Ectodermal cell (in vitro differentiated cells): ENCODE measurements around the gene PARN.
"Not testable (repeated sequence)": the region's sequence is repeated elsewhere in the genome, so short reads cannot be mapped to it uniquely, and the experiment has no call there.

Source experiments
- H3K27ac ChIP-seq: 2 replicates; pipeline ENCODE4 v1.7.0; 2013; ENCODE audit warnings: mild to moderate bottlenecking, low read depth, low read length; ENCODE audit not compliant: insufficient read depth, poor library complexity, severe bottlenecking
- H3K27me3 ChIP-seq: 2 replicates; pipeline ENCODE4 v1.7.0; 2013; ENCODE audit warnings: mild to moderate bottlenecking, low read length; ENCODE audit not compliant: insufficient read depth, control insufficient read depth, poor library complexity, severe bottlenecking
- H3K36me3 ChIP-seq: one replicate; pipeline ENCODE4 v1.7.0; 2013; ENCODE audit warnings: low read length; ENCODE audit not compliant: control insufficient read depth, insufficient read depth
- H3K4me1 ChIP-seq: one replicate; pipeline ENCODE4 v1.7.0; 2013; ENCODE audit warnings: low read length; ENCODE audit not compliant: control insufficient read depth, insufficient read depth
- H3K4me3 ChIP-seq: 2 replicates; pipeline ENCODE4 v1.7.0; 2013; ENCODE audit warnings: low read depth, low read length, control low read depth; ENCODE audit not compliant: insufficient read depth
- H3K9me3 ChIP-seq: 2 replicates; pipeline ENCODE4 v1.7.0; 2013; ENCODE audit warnings: mild to moderate bottlenecking, low read length, moderate library complexity; ENCODE audit not compliant: control insufficient read depth
- WGBS, 2 experiments: methylation state at CpG; one replicate each; pipeline ENCODE4 v1.1.7; 2013; ENCODE audit warnings: missing lambda C conversion rate in 2 of 2; 5-methylcytosine and 5-hydroxymethylcytosine counted together

PARN gene

GRCh38 chr16:14560523-14560922 is 69.5 kb downstream of the PARN start:
- Histone ChIP-seq H3K4me3 (no peak overlapping the region), H3K36me3 (no peaks in the 10 kb centered on the region), H3K27ac (no peak overlapping the region), H3K9me3 (no peaks in the 10 kb centered on the region), H3K27me3 (no peaks in the 10 kb centered on the region), H3K4me1 (no peaks in the 10 kb centered on the region)
- WGBS, 2 experiments, result 94 to 95% methylated on average over 7 of the region's 7 CpGs

GRCh38 chr16:14559809-14560241 is 70.2 kb downstream of the PARN start:
- Histone ChIP-seq H3K27ac (no peak overlapping the region), H3K27me3 (no peaks in the 10 kb centered on the region), H3K4me3 (no peak overlapping the region), H3K4me1 (no peaks in the 10 kb centered on the region), H3K36me3 (no peaks in the 10 kb centered on the region), H3K9me3 (no peaks in the 10 kb centered on the region)
- 92 to 94% methylated on average over 8 of the region's 8 CpGs for WGBS, 2 experiments

- H3K27ac ChIP-seq, result no peak overlapping the region
- H3K9me3 ChIP-seq, result no peaks in the 10 kb centered on the region
- no peaks in the 10 kb centered on the region for H3K4me1 ChIP-seq
- WGBS, 2 experiments, result 84 to 93% methylated on average over 2 to 3 of the region's 4 CpGs
- no peak overlapping the region for H3K4me3 ChIP-seq
- no peaks in the 10 kb centered on the region for H3K27me3 ChIP-seq
- H3K36me3 ChIP-seq, result no peaks in the 10 kb centered on the region
These were observed 76.6 kb downstream of the PARN start for GRCh38 chr16:14553447-14553846.

- no peaks in the 10 kb centered on the region for H3K27me3 ChIP-seq
- H3K36me3 ChIP-seq, result no peaks in the 10 kb centered on the region
- H3K4me1 ChIP-seq, result no peaks in the 10 kb centered on the region
- H3K27ac ChIP-seq, result no peak overlapping the region
- no peak overlapping the region for H3K4me3 ChIP-seq
- H3K9me3 ChIP-seq, result no peaks in the 10 kb centered on the region
- WGBS, 2 experiments, result 89 to 93% methylated on average over 5 of the region's 5 CpGs
These were observed 80.3 kb downstream of the PARN start for GRCh38 chr16:14549789-14550153.

- 86% methylated on average over 3 of the region's 3 CpGs for WGBS, 2 experiments
- no peak overlapping the region for H3K27ac ChIP-seq
- H3K9me3 ChIP-seq, result no peaks in the 10 kb centered on the region
- H3K36me3 ChIP-seq, result no peaks in the 10 kb centered on the region
- no peaks in the 10 kb centered on the region for H3K4me1 ChIP-seq
- no peak overlapping the region for H3K4me3 ChIP-seq
- no peaks in the 10 kb centered on the region for H3K27me3 ChIP-seq
These were observed 80.9 kb downstream of the PARN start for GRCh38 chr16:14548933-14549788.

GRCh38 chr16:14545346-14545884 is 84.6 kb downstream of the PARN start:
- no peaks in the 10 kb centered on the region for H3K36me3 ChIP-seq
- H3K9me3 ChIP-seq, result no peaks in the 10 kb centered on the region
- H3K27ac ChIP-seq, result no peak overlapping the region
- WGBS, 2 experiments, result 93 to 99% methylated on average over 3 to 6 of the region's 7 CpGs
- H3K4me3 ChIP-seq, result no peak overlapping the region
- H3K27me3 ChIP-seq, result no peaks in the 10 kb centered on the region
- H3K4me1 ChIP-seq, result no peaks in the 10 kb centered on the region

- not testable (repeated sequence) for H3K27me3 ChIP-seq, H3K9me3 ChIP-seq, H3K27ac ChIP-seq, H3K36me3 ChIP-seq, H3K4me1 ChIP-seq, H3K4me3 ChIP-seq
- WGBS, 2 experiments, result 90 to 99% methylated on average over 4 of the region's 4 CpGs
These were observed 85.2 kb downstream of the PARN start for GRCh38 chr16:14544846-14545245.

GRCh38 chr16:14539631-14540030 is 90.4 kb downstream of the PARN start:
- Histone ChIP-seq H3K36me3 (no peaks in the 10 kb centered on the region), H3K9me3 (no peaks in the 10 kb centered on the region), H3K4me3 (no peak overlapping the region), H3K27me3 (no peaks in the 10 kb centered on the region), H3K4me1 (no peaks in the 10 kb centered on the region), H3K27ac (no peak overlapping the region)
- WGBS, 2 experiments, result 96 to 100% methylated on average over 2 of the region's 2 CpGs

GRCh38 chr16:14539156-14539555 is 90.9 kb downstream of the PARN start:
- H3K36me3 ChIP-seq, result no peaks in the 10 kb centered on the region
- no peaks in the 10 kb centered on the region for H3K9me3 ChIP-seq
- no peak overlapping the region for H3K4me3 ChIP-seq
- no peak overlapping the region for H3K27ac ChIP-seq
- WGBS, 2 experiments, result 79 to 93% methylated on average over 5 of the region's 5 CpGs
- H3K27me3 ChIP-seq, result no peaks in the 10 kb centered on the region
- H3K4me1 ChIP-seq, result no peaks in the 10 kb centered on the region

- Histone ChIP-seq H3K4me3 (no peak overlapping the region), H3K4me1 (no peaks in the 10 kb centered on the region), H3K36me3 (no peaks in the 10 kb centered on the region), H3K27ac (no peak overlapping the region), H3K27me3 (no peaks in the 10 kb centered on the region), H3K9me3 (no peaks in the 10 kb centered on the region)
- 90 to 92% methylated on average over 7 of the region's 7 CpGs for WGBS, 2 experiments
These were observed 91.5 kb downstream of the PARN start for GRCh38 chr16:14538604-14539003.
